Gastrocnemius medialis (tissue), 4 donors: ENCODE measurements around the gene CIITA.

Experiments
- POLR2A ChIP-seq, 2 donors: fragments of 450-650 bp; IDR thresholded peaks; one replicate each; pipeline ENCODE4 v1.6.1; 2017; ENCODE audit warnings: antibody characterized with exemption in 2 of 2, mild to moderate bottlenecking in 2 of 2, moderate library complexity in 2 of 2
- TF ChIP-seq, protein P1 (sequence below), 5 experiments: fragments of 450-650 bp in 3 of 5; fragments of 200-600 bp in 2 of 5; sonication (generic) in 2 of 5; IDR thresholded peaks in 4 of 5; conservative IDR thresholded peaks in 1 of 5; 1 replicate in 4 of 5; 2 replicates in 1 of 5; pipeline ENCODE4 v1.5.1; 2016 to 2019; ENCODE audit warnings: antibody characterized with exemption in 5 of 5, mild to moderate bottlenecking in 3 of 5, moderate library complexity in 3 of 5

DNA sequence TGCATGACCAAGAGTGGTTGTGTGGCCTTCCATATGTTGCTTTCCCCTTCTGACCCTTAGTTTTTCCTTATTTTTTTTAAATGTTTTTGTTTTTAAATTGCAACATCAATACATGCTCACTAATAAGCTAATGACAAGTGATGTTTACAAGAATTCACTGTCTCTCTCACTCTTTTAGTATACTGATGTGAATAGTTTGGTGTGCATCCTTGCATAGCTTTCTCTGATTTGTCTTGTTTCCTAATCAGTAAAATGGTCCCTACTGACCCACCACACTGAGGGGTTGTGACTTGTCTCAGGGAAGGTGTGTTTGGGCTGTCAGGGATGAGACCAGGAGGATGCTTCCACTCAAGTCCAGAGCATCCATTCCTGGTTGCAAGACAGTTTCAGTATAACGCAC lies 26.0 kb downstream of the CIITA start:
- TF ChIP-seq, protein P1, sequence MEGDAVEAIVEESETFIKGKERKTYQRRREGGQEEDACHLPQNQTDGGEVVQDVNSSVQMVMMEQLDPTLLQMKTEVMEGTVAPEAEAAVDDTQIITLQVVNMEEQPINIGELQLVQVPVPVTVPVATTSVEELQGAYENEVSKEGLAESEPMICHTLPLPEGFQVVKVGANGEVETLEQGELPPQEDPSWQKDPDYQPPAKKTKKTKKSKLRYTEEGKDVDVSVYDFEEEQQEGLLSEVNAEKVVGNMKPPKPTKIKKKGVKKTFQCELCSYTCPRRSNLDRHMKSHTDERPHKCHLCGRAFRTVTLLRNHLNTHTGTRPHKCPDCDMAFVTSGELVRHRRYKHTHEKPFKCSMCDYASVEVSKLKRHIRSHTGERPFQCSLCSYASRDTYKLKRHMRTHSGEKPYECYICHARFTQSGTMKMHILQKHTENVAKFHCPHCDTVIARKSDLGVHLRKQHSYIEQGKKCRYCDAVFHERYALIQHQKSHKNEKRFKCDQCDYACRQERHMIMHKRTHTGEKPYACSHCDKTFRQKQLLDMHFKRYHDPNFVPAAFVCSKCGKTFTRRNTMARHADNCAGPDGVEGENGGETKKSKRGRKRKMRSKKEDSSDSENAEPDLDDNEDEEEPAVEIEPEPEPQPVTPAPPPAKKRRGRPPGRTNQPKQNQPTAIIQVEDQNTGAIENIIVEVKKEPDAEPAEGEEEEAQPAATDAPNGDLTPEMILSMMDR (IDR thresholded peaks at IDR 0.05 in 4 of 5, conservative IDR thresholded peaks at IDR 0.05 in 1 of 5) = no peak
- no peak for TF ChIP-seq POLR2A (IDR thresholded peaks at IDR 0.05)
